Tibial nerve (tissue), 4 donors: ENCODE data around the gene CLCNKA.

Source experiments
- CTCF ChIP-seq, 5 experiments: fragments of 200-600 bp in 3 of 5; fragments of 450-650 bp in 2 of 5; sonication (generic) in 3 of 5; IDR thresholded peaks; one replicate each; pipeline ENCODE4 v1.5.1; 2016 to 2019; ENCODE audit warnings: antibody characterized with exemption in 5 of 5, mild to moderate bottlenecking in 3 of 5, moderate library complexity in 2 of 5
- EP300 ChIP-seq, 2 donors: sonication (generic); formaldehyde crosslinking; IDR thresholded peaks; one replicate each; pipeline ENCODE4 v1.6.1; 2017; ENCODE audit warnings: antibody characterized with exemption in 2 of 2, mild to moderate bottlenecking in 1 of 2
- POLR2A ChIP-seq, 2 donors: fragments of 450-650 bp; IDR thresholded peaks; one replicate each; pipeline ENCODE4 v1.6.1; 2017; ENCODE audit warnings: antibody characterized with exemption in 2 of 2, mild to moderate bottlenecking in 2 of 2, moderate library complexity in 2 of 2

DNA sequence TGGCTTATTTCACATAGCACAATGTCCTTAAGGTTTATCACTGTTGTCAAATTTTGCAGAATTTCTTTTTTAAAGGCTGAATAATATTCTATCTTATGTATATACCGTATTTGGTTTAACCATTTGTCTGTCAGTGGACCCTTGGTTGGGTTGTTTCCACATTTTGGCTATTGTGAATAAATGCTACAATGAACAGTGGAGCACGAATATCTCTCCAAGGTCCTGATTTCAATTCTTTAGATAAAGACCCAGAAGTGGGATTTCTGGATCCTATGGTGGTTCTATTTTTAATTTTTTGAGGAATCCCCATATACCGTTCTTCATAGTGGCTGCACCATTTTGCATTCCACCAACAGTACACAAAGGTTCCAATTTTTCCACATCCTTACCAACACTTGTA is 40.2 kb upstream of the CLCNKA start:
- TF ChIP-seq CTCF (IDR thresholded peaks at IDR 0.05) (no peak), POLR2A (IDR thresholded peaks at IDR 0.05) (no peak), EP300 (IDR thresholded peaks at IDR 0.05) (no peak)
